Measurements from ENCODE around the gene TOPBP1.

DNA sequence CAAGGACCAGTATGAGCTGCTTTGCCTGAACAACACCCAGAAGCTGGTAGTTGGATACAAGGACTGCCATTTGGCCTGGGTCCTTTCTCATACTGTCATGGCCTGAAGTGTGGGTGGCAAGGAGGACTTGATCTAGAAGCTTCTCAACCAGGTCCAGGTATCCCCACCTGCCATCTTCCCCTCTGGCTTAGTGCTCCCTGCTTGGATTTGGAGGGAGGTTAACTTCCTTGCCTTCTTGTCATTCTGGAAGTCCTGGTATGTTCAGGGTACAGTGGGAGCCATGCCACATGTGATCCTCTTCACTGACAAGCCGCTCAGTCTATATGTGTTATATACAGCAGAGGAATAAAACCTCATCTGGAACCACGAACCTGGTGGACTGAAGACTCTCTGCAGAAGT, 37.7 kb upstream of the TOPBP1 start:
- TF ChIP-seq, protein P1, sequence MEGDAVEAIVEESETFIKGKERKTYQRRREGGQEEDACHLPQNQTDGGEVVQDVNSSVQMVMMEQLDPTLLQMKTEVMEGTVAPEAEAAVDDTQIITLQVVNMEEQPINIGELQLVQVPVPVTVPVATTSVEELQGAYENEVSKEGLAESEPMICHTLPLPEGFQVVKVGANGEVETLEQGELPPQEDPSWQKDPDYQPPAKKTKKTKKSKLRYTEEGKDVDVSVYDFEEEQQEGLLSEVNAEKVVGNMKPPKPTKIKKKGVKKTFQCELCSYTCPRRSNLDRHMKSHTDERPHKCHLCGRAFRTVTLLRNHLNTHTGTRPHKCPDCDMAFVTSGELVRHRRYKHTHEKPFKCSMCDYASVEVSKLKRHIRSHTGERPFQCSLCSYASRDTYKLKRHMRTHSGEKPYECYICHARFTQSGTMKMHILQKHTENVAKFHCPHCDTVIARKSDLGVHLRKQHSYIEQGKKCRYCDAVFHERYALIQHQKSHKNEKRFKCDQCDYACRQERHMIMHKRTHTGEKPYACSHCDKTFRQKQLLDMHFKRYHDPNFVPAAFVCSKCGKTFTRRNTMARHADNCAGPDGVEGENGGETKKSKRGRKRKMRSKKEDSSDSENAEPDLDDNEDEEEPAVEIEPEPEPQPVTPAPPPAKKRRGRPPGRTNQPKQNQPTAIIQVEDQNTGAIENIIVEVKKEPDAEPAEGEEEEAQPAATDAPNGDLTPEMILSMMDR (IDR thresholded peaks at IDR 0.05; ENCODE audit: borderline replicate concordance, extremely low read depth, low read length, poor library complexity, severe bottlenecking), result no peak
- no peak for TF ChIP-seq EZH2 (IDR thresholded peaks at IDR 0.05; ENCODE audit: borderline replicate concordance, low read depth, low read length, severe bottlenecking)

Measured in DND-41 (cell line).